HEK293 (cell line): ENCODE measurements around the gene KIF18B.

Source experiments
- EGR2 ChIP-seq: fragments of 450-650 bp; formaldehyde crosslinking; IDR thresholded peaks from 2 replicates; pipeline ENCODE4 v1.5.1; 2016; ENCODE audit warnings: low read depth, missing biosample characterization, missing genetic modification characterization
- GFI1B ChIP-seq: fragments of 450-650 bp; formaldehyde crosslinking; IDR thresholded peaks from 2 replicates; pipeline ENCODE4 v1.5.1; 2016; ENCODE audit warnings: missing biosample characterization, missing genetic modification characterization
- IKZF3 ChIP-seq: fragments of 450-650 bp; IDR thresholded peaks from 2 replicates; pipeline ENCODE4 v1.5.0; 2018; ENCODE audit warnings: missing biosample characterization, mild to moderate bottlenecking, missing genetic modification characterization, moderate library complexity
- INSM2 ChIP-seq: fragments of 450-650 bp; formaldehyde crosslinking; IDR thresholded peaks from 2 replicates; pipeline ENCODE4 v1.5.1; 2016; ENCODE audit warnings: missing biosample characterization, missing genetic modification characterization
- OVOL3 ChIP-seq: fragments of 450-650 bp; formaldehyde crosslinking; IDR thresholded peaks from 2 replicates; pipeline ENCODE4 v1.5.1; 2016; ENCODE audit warnings: missing biosample characterization, missing genetic modification characterization
- PRDM1 ChIP-seq: fragments of 450-650 bp; formaldehyde crosslinking; IDR thresholded peaks from 2 replicates; pipeline ENCODE4; 2016; ENCODE audit warnings: missing biosample characterization, missing genetic modification characterization
- TRIM28 ChIP-seq: IDR thresholded peaks from 2 replicates; pipeline ENCODE4 v1.6.1; 2011; ENCODE audit warnings: low read length, control low read depth, borderline replicate concordance
- ZNF169 ChIP-seq: fragments of 450-650 bp; formaldehyde crosslinking; IDR thresholded peaks from 2 replicates; pipeline ENCODE4 v1.5.1; 2016; ENCODE audit warnings: missing biosample characterization, missing genetic modification characterization
- ZNF18 ChIP-seq: fragments of 450-650 bp; formaldehyde crosslinking; IDR thresholded peaks from 2 replicates; pipeline ENCODE4 v1.5.1; 2016; ENCODE audit warnings: missing biosample characterization, missing genetic modification characterization
- ZNF19 ChIP-seq: fragments of 450-650 bp; formaldehyde crosslinking; IDR thresholded peaks from 2 replicates; pipeline ENCODE4; 2016; ENCODE audit warnings: missing biosample characterization, missing genetic modification characterization, low read depth
- ZNF214 ChIP-seq: fragments of 450-650 bp; formaldehyde crosslinking; IDR thresholded peaks from 2 replicates; pipeline ENCODE4 v1.5.1; 2017; ENCODE audit warnings: missing biosample characterization, mild to moderate bottlenecking, missing genetic modification characterization, borderline replicate concordance
- ZNF23 ChIP-seq: fragments of 450-650 bp; formaldehyde crosslinking; IDR thresholded peaks from 2 replicates; pipeline ENCODE4 v1.5.1; 2016; ENCODE audit warnings: missing biosample characterization, missing genetic modification characterization, borderline replicate concordance
- ZNF280C ChIP-seq: fragments of 450-650 bp; formaldehyde crosslinking; IDR thresholded peaks from 2 replicates; pipeline ENCODE4 v1.5.1; 2016; ENCODE audit warnings: missing biosample characterization, missing genetic modification characterization
- ZNF350 ChIP-seq: fragments of 450-650 bp; formaldehyde crosslinking; IDR thresholded peaks from 2 replicates; pipeline ENCODE4 v1.5.0; 2017; ENCODE audit warnings: missing biosample characterization, mild to moderate bottlenecking, missing genetic modification characterization
- ZNF521 ChIP-seq: fragments of 450-650 bp; formaldehyde crosslinking; IDR thresholded peaks from 2 replicates; pipeline ENCODE4 v1.5.1; 2017; ENCODE audit warnings: missing biosample characterization, mild to moderate bottlenecking, missing genetic modification characterization
- ZNF623 ChIP-seq: fragments of 450-650 bp; formaldehyde crosslinking; IDR thresholded peaks from 2 replicates; pipeline ENCODE4 v1.5.1; 2016; ENCODE audit warnings: missing biosample characterization, missing genetic modification characterization
- ZNF692 ChIP-seq: fragments of 450-650 bp; formaldehyde crosslinking; IDR thresholded peaks from 2 replicates; pipeline ENCODE4 v1.5.1; 2016; ENCODE audit warnings: missing biosample characterization, missing genetic modification characterization
- ZNF843 ChIP-seq: fragments of 450-650 bp; formaldehyde crosslinking; IDR thresholded peaks from 2 replicates; pipeline ENCODE4 v1.5.1; 2016; ENCODE audit warnings: missing biosample characterization, missing genetic modification characterization
- ZSCAN30 ChIP-seq: fragments of 450-650 bp; IDR thresholded peaks from 2 replicates; pipeline ENCODE4 v1.5.1; 2018; ENCODE audit warnings: missing biosample characterization, mild to moderate bottlenecking, missing genetic modification characterization, moderate library complexity
- ZSCAN4 ChIP-seq: fragments of 450-650 bp; formaldehyde crosslinking; IDR thresholded peaks from 2 replicates; pipeline ENCODE4 v1.5.1; 2017; ENCODE audit warnings: missing biosample characterization, missing genetic modification characterization
- TF ChIP-seq, protein P1 (sequence below): fragments of 450-650 bp; formaldehyde crosslinking; IDR thresholded peaks from 2 replicates; pipeline ENCODE4 v1.5.1; 2017; ENCODE audit warnings: missing biosample characterization, missing genetic modification characterization
- TF ChIP-seq, protein P2 (sequence below): fragments of 450-650 bp; formaldehyde crosslinking; IDR thresholded peaks from 2 replicates; pipeline ENCODE4 v1.5.1; 2016; ENCODE audit warnings: missing biosample characterization, missing genetic modification characterization
- TF ChIP-seq, protein P3 (sequence below): fragments of 450-650 bp; formaldehyde crosslinking; IDR thresholded peaks from 2 replicates; pipeline ENCODE4 v1.5.1; 2016; ENCODE audit warnings: missing biosample characterization, missing genetic modification characterization

Gene KIF18B

GRCh38 chr17:44968225-44969143 is 20.9 kb upstream of the KIF18B start, which contains the start of gene C1QL1 (continued):
- TF ChIP-seq ZNF18 (no peak), TRIM28 (no peak), ZNF350 (tag by site-specific recombination) (no peak), EGR2 (tag by site-specific recombination) (no peak), GFI1B (tag by site-specific recombination) (no peak), ZSCAN30 (no peak), OVOL3 (tag by site-specific recombination) (no peak), ZNF23 (tag by site-specific recombination) (no peak), ZNF623 (no peak), ZNF214 (tag by site-specific recombination) (no peak), ZNF692 (no peak), ZNF169 (tag by site-specific recombination) (no peak), ZSCAN4 (tag by site-specific recombination) (no peak), ZNF843 (tag by site-specific recombination) (no peak), INSM2 (tag by site-specific recombination) (no peak), IKZF3 (tag by site-specific recombination) (no peak), PRDM1 (0 out of 2 replicates have a peak, but pooled peaks have one; percentile 29), ZNF521 (no peak), ZNF280C (tag by site-specific recombination) (no peak), ZNF19 (tag by site-specific recombination) (no peak)
- TF ChIP-seq, protein P1, sequence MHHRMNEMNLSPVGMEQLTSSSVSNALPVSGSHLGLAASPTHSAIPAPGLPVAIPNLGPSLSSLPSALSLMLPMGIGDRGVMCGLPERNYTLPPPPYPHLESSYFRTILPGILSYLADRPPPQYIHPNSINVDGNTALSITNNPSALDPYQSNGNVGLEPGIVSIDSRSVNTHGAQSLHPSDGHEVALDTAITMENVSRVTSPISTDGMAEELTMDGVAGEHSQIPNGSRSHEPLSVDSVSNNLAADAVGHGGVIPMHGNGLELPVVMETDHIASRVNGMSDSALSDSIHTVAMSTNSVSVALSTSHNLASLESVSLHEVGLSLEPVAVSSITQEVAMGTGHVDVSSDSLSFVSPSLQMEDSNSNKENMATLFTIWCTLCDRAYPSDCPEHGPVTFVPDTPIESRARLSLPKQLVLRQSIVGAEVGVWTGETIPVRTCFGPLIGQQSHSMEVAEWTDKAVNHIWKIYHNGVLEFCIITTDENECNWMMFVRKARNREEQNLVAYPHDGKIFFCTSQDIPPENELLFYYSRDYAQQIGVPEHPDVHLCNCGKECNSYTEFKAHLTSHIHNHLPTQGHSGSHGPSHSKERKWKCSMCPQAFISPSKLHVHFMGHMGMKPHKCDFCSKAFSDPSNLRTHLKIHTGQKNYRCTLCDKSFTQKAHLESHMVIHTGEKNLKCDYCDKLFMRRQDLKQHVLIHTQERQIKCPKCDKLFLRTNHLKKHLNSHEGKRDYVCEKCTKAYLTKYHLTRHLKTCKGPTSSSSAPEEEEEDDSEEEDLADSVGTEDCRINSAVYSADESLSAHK (tag by site-specific recombination), result no peak
- TF ChIP-seq, protein P2, sequence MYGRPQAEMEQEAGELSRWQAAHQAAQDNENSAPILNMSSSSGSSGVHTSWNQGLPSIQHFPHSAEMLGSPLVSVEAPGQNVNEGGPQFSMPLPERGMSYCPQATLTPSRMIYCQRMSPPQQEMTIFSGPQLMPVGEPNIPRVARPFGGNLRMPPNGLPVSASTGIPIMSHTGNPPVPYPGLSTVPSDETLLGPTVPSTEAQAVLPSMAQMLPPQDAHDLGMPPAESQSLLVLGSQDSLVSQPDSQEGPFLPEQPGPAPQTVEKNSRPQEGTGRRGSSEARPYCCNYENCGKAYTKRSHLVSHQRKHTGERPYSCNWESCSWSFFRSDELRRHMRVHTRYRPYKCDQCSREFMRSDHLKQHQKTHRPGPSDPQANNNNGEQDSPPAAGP, result 0 out of 2 replicates have a peak, but pooled peaks have one; percentile 27
- TF ChIP-seq, protein P3, sequence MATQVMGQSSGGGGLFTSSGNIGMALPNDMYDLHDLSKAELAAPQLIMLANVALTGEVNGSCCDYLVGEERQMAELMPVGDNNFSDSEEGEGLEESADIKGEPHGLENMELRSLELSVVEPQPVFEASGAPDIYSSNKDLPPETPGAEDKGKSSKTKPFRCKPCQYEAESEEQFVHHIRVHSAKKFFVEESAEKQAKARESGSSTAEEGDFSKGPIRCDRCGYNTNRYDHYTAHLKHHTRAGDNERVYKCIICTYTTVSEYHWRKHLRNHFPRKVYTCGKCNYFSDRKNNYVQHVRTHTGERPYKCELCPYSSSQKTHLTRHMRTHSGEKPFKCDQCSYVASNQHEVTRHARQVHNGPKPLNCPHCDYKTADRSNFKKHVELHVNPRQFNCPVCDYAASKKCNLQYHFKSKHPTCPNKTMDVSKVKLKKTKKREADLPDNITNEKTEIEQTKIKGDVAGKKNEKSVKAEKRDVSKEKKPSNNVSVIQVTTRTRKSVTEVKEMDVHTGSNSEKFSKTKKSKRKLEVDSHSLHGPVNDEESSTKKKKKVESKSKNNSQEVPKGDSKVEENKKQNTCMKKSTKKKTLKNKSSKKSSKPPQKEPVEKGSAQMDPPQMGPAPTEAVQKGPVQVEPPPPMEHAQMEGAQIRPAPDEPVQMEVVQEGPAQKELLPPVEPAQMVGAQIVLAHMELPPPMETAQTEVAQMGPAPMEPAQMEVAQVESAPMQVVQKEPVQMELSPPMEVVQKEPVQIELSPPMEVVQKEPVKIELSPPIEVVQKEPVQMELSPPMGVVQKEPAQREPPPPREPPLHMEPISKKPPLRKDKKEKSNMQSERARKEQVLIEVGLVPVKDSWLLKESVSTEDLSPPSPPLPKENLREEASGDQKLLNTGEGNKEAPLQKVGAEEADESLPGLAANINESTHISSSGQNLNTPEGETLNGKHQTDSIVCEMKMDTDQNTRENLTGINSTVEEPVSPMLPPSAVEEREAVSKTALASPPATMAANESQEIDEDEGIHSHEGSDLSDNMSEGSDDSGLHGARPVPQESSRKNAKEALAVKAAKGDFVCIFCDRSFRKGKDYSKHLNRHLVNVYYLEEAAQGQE (tag by site-specific recombination), result 0 out of 2 replicates have a peak, but pooled peaks have one; percentile 19
